ENCODE measurements around the gene COA7.

GRCh38 chr1:52674497-52675384 lies 23.4 kb downstream of the COA7 start:
- TF ChIP-seq CTCF (IDR thresholded peaks at IDR 0.05) (no peak), POLR2AphosphoS5 (IDR thresholded peaks at IDR 0.05; ENCODE audit: insufficient read depth in 1 of 2, low read depth in 1 of 2) (no peak), POLR2A (IDR thresholded peaks at IDR 0.05) (no peak)

All from vagina (tissue), 2 donors.